GM21619 (cell line): ENCODE data around the gene MGMT.

Experiments
- ATAC-seq: cut with Tn5 transposase; IDR thresholded peaks from one replicate; pipeline ENCODE4 v1.9.1; 2021; ENCODE audit not compliant: unreplicated experiment

The MGMT gene

DNA sequence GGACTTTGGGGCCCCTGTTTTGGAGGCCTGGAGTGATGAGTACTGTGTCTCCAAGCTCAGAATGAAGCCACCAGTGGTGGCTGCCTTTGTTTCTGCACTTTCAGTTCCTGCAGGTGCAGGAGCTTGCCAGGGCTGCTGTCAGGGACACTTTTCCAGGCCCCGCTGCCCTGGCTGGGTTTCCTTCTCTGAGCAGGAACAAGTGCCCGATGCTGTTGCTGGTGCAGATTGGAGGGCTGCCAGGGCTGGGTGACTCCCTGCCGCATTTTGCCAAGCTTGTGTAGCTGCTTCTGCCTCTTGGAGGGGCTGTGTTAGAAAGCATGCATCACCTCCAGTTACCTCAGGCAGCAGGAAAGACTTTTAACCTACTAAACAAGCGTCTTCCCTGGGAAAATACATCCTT lies 211.1 kb downstream of the MGMT start:
- no peak for ATAC-seq

- no peak for ATAC-seq
Observed at GRCh38 chr10:129679207-129679606, 212.2 kb downstream of the MGMT start.

DNA sequence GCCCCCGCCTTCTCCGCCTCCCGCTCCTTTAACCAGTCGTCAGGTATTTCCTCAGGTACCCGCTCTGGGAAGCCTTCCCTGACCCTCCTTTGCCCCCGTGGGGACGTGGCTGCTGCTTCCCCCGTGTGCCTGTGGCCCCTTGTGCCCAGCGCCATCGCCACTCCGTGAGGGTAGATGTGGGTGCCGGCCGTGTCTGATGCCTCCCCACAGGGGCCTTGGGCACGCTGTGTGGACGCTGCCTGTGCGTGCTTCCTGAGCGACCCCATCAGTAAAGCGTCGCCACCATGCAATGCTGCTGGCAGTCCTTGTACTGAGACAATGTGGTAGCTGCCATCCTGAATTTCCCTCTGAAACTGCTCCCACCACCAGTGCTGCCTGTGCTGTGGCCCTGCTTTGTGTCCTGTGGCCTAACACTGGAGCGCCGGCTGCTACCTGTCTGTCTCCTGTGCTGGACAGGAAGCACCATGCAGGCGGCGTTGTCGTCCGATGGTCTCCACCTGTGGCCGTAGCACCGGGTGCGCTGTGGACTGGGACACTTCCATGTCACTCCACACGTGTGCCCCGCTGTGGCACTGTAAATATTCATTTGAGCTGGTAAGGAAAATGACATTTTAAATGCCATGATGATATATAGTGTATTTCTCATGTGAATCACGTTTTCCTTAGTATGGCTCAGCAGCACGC lies 213.8 kb downstream of the MGMT start:
- ATAC-seq, result no peak

DNA sequence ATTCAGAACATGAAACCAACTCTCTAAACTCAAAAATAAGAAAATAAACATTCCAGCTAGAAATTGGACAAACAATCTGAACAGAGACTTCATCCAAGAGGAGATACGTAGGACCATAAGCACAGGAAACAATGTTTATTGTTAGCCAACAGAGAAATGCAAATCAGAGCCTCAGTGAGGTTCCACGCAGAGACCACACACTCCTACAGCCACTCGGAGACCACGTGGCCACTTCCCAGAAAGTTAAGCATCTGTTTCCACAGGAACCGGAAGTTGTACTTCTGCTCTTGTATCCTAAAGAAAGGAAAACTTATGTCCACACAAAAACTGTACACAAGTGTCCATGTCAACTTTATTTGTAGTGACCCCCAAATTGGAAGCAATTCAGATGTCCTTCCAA lies 214.8 kb downstream of the MGMT start:
- ATAC-seq, result no peak

GRCh38 chr10:129683519-129683918 lies 216.5 kb downstream of the MGMT start:
- ATAC-seq, result no peak

GRCh38 chr10:129683920-129684319 lies 216.9 kb downstream of the MGMT start:
- ATAC-seq, result no peak

GRCh38 chr10:129685271-129685670 lies 218.2 kb downstream of the MGMT start:
- no peak for ATAC-seq

DNA sequence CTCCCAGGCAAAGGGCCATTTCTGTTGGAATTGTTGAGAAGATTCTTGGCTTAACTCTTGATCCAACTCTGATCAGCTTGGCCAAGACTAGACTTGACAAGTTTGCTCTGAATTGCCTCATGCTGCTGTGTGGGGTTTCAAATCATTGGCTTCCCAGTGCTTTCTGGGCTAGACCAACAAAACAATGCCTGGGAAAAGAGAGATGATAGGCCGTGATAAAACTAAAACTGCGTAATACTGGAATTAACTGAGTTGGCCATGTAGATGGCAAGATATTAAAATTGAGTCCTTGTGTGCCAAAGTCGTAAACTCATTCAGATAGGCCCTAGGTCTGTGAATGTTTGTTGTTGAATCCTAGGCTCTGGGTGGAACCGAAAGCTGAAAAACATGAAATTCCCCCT lies 222.6 kb downstream of the MGMT start:
- no peak for ATAC-seq

GRCh38 chr10:129690248-129691070 lies 223.4 kb downstream of the MGMT start:
- ATAC-seq, result no peak

- ATAC-seq, result no peak
Observed at GRCh38 chr10:129692695-129693094, 225.7 kb downstream of the MGMT start.

DNA sequence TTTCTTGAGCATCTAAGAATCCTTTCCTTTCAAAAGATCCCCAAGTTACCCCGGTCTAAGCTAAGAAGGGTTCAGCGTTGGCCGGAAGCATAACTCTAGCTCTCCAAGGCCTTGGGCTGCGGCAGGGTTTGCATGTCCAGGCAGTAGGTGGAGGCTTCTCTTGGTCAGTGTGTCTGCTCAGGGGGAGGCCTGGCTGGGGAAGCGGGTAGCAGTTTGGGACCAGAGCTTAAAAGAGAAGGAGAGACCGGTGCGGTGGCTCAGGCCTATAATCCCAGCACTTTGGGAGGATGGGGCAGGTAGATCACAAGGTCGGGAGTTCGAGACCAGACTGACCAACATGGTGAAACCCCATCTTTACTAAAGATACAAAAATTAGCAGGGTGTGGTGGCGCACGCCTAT lies 226.3 kb downstream of the MGMT start:
- ATAC-seq, result no peak

GRCh38 chr10:129694184-129694583 lies 227.1 kb downstream of the MGMT start:
- no peak for ATAC-seq

- no peak for ATAC-seq
Observed at GRCh38 chr10:129694691-129695243, 227.7 kb downstream of the MGMT start.

GRCh38 chr10:129695671-129696070 lies 228.6 kb downstream of the MGMT start:
- ATAC-seq, result no peak

DNA sequence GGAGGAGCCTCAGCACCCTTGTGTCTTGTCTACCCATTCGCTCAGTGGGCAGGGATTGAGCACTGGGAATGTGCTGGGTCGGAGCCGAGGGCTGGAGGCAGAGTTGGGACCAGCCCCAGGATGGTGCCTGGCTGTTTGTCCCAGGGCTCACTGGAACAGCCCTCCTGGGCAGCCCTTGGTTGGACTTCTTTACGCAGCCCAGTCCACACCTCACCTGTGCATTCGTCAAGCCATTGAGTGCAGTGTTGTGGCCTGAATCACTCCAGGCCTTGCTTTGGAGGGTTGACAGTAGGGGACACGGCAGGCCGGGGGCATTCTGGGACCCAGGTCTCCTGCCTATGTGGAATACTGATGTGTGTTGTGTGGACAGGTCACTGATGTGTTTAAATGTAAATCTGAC lies 229.6 kb downstream of the MGMT start:
- no peak for ATAC-seq

DNA sequence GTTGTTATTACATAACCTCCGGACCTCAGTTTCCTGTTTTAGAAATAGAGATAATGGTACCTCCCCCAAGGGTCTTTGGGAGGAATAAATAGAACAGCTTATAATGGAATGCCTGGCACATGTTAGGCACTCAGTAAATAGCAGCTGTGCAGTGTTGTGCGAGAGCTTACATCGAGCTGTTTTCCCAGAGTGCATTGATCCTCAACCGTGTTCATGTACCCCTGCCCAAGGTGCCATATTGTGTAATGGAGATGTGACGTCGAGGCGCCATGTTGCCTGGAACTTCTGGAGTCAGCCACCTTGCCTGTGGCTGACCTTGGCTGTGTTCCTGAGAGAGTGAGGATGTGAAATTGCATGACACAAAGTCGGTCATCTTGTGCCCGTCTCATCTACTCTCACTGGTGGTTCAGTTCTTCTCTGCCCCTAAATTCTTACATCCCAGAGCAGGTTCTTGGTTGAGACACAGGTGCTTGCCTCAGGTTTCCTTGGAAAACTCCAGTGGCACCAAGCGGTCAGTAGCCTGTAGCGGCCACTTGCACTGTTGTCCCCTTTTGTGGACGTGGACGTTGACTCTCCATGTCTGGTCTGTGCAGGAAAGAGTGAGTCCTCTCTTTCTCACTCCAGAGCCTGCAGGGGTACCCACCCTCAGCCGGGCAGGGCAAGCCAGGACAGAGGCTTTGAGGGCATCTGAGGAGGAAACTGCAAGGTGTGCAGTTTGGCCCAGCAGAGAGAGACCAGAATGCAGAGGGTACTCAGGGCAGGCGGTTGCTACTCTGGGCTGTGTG lies 230.6 kb downstream of the MGMT start:
- ATAC-seq, result no peak

- ATAC-seq, result no peak
Observed at GRCh38 chr10:129699722-129700340, 232.8 kb downstream of the MGMT start.

GRCh38 chr10:129702605-129703004 lies 235.6 kb downstream of the MGMT start:
- no peak for ATAC-seq

DNA sequence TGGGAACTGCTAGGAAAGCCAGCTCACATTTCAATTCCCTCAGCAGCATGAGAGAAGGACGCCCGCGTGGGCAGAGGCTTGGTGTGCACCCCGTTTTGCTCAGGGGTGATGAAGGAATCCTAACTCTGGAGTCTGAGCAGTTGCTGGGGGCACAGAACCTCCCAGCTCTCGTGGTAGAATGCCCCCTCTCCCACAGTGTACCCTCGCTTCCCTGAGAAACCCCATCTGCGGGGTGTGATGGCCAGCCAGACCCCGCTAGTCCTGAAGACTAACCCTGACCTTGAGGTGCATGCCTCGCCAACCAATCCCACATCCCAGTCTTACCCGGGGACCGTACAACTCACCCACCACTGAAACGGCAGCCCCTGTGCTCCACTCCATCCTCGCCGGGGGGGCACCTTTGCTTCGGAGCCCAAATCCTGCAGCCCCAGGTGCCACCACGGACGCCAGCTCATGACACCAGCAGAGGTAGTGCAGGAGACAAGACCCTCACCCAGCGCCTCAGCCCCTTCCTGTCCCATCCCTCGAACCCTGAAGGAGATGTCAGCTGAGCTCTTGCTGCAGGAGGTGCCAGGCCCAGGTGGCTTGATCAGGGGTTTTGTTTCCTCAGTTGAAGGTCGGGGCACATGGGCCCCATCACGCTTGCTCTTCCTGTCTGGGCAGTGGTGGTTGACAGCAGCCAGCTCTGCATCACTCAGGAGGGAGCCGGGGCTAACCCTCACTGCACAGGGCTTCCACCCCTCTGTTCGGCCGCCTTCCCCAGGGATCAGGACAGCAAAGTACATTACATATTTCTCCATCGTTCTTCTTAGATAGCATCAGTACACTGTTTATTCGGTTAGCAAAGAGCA lies 236.5 kb downstream of the MGMT start:
- no peak for ATAC-seq

DNA sequence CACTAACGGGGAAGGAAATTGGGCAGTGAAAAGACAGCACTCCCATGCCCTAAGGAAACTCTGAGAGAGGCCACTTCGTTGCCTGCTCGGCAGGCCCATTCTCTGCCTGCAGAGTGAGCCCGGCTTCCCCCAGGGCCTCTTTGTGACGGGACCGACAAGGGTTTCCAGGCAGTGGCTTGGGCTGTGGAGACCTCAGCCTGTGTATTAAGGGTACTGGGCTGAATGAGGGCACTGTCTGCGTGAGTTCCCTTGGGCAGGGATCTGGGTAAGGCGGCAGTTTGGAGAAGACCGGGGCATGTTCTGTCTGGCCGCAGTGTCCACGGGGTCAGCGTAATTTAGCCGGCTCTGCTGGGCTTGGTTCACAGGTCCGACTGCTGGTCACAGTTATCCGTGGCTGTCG lies 237.2 kb downstream of the MGMT start:
- ATAC-seq, result no peak
